ENCODE measurements around the gene EML6.

DNA sequence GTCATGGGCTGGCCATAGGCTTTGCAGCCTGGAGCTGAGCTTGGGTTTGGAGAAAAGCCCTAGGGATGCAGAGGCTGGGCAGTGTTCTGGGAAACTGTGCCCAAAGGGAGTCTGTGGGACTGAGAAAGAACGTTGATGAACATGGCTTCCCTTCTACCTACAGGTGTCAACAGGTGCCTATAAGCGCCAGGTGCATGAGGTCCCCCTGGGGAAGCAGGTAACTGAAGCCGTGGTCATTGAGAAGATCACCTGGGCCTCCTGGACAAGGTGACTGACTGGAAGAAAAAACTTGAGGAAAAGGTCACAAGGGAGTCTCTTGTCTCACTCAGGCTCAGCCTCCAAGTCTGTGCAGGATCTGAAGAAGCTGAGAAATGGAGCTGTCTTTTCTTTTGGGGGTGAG lies 243.4 kb downstream of the EML6 start:
- TF ChIP-seq, protein P1, sequence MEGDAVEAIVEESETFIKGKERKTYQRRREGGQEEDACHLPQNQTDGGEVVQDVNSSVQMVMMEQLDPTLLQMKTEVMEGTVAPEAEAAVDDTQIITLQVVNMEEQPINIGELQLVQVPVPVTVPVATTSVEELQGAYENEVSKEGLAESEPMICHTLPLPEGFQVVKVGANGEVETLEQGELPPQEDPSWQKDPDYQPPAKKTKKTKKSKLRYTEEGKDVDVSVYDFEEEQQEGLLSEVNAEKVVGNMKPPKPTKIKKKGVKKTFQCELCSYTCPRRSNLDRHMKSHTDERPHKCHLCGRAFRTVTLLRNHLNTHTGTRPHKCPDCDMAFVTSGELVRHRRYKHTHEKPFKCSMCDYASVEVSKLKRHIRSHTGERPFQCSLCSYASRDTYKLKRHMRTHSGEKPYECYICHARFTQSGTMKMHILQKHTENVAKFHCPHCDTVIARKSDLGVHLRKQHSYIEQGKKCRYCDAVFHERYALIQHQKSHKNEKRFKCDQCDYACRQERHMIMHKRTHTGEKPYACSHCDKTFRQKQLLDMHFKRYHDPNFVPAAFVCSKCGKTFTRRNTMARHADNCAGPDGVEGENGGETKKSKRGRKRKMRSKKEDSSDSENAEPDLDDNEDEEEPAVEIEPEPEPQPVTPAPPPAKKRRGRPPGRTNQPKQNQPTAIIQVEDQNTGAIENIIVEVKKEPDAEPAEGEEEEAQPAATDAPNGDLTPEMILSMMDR (IDR thresholded peaks at IDR 0.05) = no peak
- TF ChIP-seq POLR2A (IDR thresholded peaks at IDR 0.05) = no peak
